Type B pancreatic cell (in vitro differentiated cells): ENCODE measurements around the gene IMPACT. TPM values are rescaled to one million over a fixed set of nuclear protein-coding genes. Genes with fewer than 3 reads are reported as not detected.

Experiments
- DNase-seq: peaks from one replicate; pipeline ENCODE4 v3.0.0; 2021; ENCODE audit warnings: mixed read lengths; ENCODE audit not compliant: unreplicated experiment; ENCODE audit errors: extremely low spot score
- H3K27ac Mint-ChIP-seq: 2 replicates; pipeline ENCODE4 v1.8.0; 2021; ENCODE audit warnings: mild to moderate bottlenecking, mixed read lengths
- H3K27me3 Mint-ChIP-seq: 2 replicates; pipeline ENCODE4 v1.8.0; 2021; ENCODE audit warnings: mixed read lengths
- H3K36me3 Mint-ChIP-seq: 2 replicates; pipeline ENCODE4 v1.8.0; 2021; ENCODE audit warnings: mixed read lengths
- H3K4me1 Mint-ChIP-seq: one replicate; pipeline ENCODE4 v1.8.0; 2021; ENCODE audit warnings: mixed read lengths; ENCODE audit not compliant: unreplicated experiment
- H3K4me3 Mint-ChIP-seq: 2 replicates; pipeline ENCODE4 v1.8.0; 2021; ENCODE audit warnings: mild to moderate bottlenecking, mixed read lengths
- H3K9me3 Mint-ChIP-seq: 2 replicates; pipeline ENCODE4 v1.8.0; 2021; ENCODE audit warnings: mixed read lengths
- CTCF ChIP-seq: fragments of 200-600 bp; sonication (generic); conservative IDR thresholded peaks from 2 replicates; pipeline ENCODE4 v1.5.0; 2021; ENCODE audit warnings: antibody characterized with exemption, mild to moderate bottlenecking
- total RNA-seq: library from RNA; stranded (reverse); gene quantifications from 2 replicates; pipeline ENCODE4 v1.2.1, GENCODE V29; 2021; ENCODE audit warnings: low replicate concordance

The IMPACT gene
- total RNA-seq, 1 donor from 2014 or later = 34.3 TPM

DNA sequence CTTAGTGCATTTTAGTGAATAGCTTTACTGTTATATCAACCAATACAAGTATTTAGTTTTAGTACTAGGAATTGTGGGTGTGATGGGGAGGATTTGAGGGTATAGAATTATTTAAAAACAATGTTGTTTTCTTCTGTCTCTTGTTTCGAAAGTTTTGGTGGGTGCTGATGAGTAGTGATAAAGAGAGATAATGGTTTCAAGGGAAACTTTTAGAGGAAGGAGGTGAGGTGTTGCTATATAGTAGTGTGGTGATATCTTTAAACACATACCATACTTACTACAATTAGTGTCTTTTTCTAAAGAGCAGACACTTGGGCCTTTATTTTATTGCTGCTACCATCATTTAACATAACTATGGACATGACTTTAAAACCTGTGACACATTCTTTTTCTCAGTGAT, 10.5 kb downstream of the IMPACT start:
- H3K9me3 Mint-ChIP-seq = no peaks in the 10 kb centered on the region
- peaks cover 48% of the 10 kb centered on the region for H3K36me3 Mint-ChIP-seq

DNA sequence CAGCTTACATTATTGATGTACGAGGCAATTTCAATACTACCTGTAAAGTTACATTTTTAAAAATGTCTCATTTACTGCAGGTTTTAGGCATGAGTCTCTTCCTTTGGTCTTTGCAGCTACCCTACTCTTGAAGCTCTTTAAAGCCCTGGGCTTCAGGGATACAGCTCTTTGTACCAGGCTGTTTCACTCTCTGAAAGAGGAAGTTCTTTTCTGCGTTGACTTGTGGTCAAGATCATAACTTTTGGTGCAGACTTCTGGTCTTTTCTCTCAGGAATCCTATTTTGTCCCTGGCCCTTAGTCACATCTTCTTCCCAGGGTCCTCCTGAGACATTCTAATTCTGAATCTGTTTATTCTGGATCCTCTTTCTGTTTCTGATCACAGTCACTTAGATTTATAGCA, 17.4 kb downstream of the IMPACT start:
- no peak for TF ChIP-seq CTCF

More for the DNA sequence above, 10.5 kb downstream of the IMPACT start:
- Mint-ChIP-seq H3K27me3 (no peaks in the 10 kb centered on the region), H3K4me3 (no peak overlapping the region), H3K4me1 (no peaks in the 10 kb centered on the region), H3K27ac (no peak overlapping the region)
- DNase-seq = no peak
- no peak for TF ChIP-seq CTCF

DNA sequence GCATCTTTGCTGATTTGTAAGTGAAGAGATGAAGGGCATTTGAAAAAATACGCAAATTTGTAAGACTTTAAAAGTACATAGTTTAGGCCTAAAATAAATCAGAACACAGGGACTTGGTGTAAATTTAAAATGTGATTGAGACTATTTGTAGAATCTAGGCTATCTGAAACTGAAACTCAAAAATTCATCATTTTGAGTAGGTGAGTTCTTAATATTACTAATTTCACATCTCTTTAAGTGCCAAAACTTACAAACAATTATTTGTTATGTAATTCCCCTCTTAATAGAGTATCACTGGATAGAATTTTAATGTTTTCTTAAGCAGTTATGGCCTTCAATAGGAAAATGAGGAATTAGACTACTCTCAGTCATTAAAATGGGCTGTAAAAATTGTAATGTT, 20.0 kb downstream of the IMPACT start:
- peaks cover 29% of the 10 kb centered on the region for H3K36me3 Mint-ChIP-seq
- H3K27ac Mint-ChIP-seq = no peak overlapping the region
- H3K4me1 Mint-ChIP-seq = no peaks in the 10 kb centered on the region
- no peaks in the 10 kb centered on the region for H3K27me3 Mint-ChIP-seq
- H3K4me3 Mint-ChIP-seq = no peak overlapping the region
- TF ChIP-seq CTCF = no peak
- DNase-seq = no peak
- H3K9me3 Mint-ChIP-seq = no peaks in the 10 kb centered on the region

More for the DNA sequence above, 17.4 kb downstream of the IMPACT start:
- no peak for DNase-seq
- no peak overlapping the region for H3K27ac Mint-ChIP-seq
- no peaks in the 10 kb centered on the region for H3K27me3 Mint-ChIP-seq
- peaks cover 31% of the 10 kb centered on the region for H3K36me3 Mint-ChIP-seq
- H3K4me1 Mint-ChIP-seq = no peaks in the 10 kb centered on the region
- H3K9me3 Mint-ChIP-seq = no peaks in the 10 kb centered on the region
- no peak overlapping the region for H3K4me3 Mint-ChIP-seq

DNA sequence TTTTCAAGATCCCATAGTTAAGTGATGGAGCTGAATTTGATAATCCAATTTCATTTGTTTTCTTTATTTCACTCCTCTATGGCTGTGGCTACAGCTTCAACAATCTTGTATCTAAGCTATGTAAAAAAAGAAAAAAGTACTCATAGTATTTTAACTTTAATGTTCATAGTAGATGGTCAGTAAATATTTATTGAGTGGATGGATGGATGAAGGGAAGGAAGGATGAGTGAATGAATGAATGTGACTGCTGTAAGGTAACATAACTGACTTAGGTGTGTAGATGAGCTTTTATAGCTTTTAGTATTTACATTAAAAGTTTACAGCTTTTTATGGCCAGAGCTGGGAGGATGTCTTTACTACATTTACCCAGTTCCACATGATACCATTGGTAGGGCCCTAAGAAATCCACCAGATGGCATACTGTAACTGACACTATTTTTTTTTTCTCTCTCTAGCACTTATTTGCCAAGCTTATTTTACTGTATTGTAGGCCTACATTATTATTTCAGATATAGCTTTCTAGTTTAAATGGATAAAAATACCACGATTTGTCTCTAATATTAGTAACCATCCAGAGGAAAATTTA, 20.6 kb downstream of the IMPACT start:
- Mint-ChIP-seq H3K9me3 (no peaks in the 10 kb centered on the region), H3K4me1 (no peaks in the 10 kb centered on the region), H3K4me3 (no peak overlapping the region), H3K36me3 (peaks cover 24% of the 10 kb centered on the region), H3K27ac (no peak overlapping the region), H3K27me3 (no peaks in the 10 kb centered on the region)
- peak; percentile 23 for TF ChIP-seq CTCF
- DNase-seq = no peak

DNA sequence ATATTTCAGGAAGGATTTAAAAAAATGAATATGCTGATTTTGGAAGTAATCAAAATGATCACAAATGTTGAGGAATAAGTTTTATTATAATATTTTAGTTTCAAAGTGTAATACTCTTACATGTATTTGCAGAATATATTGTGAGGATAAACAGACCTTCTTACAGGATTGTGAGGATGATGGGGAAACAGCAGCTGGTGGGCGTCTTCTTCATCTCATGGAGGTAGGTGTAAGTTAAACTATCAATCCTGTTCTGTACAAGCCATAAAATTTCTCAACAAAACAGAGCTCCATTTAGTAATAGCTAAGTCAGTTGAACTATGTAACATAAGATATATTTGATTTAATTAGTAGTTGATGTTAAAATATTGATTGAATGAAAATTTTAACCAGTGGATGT, 21.5 kb downstream of the IMPACT start:
- Mint-ChIP-seq H3K9me3 (no peaks in the 10 kb centered on the region), H3K27ac (no peak overlapping the region), H3K36me3 (peaks cover 27% of the 10 kb centered on the region), H3K4me3 (no peak overlapping the region), H3K27me3 (no peaks in the 10 kb centered on the region), H3K4me1 (no peaks in the 10 kb centered on the region)
- no peak for DNase-seq
- TF ChIP-seq CTCF = no peak

- Mint-ChIP-seq H3K9me3 (no peaks in the 10 kb centered on the region), H3K36me3 (peaks cover 15% of the 10 kb centered on the region), H3K27me3 (no peaks in the 10 kb centered on the region), H3K4me1 (no peaks in the 10 kb centered on the region), H3K27ac (no peak overlapping the region), H3K4me3 (no peak overlapping the region)
- no peak for TF ChIP-seq CTCF
- DNase-seq = no peak
These were observed 30.1 kb downstream of the IMPACT start for GRCh38 chr18:24456549-24456948.
